ENCODE results near the gene PRKRIP1.
"Not testable (repeated sequence)": the region's sequence is repeated elsewhere in the genome, so short reads cannot be mapped to it uniquely, and the experiment has no call there.

Gene PRKRIP1

GRCh38 chr7:102392330-102392729 lies 3.8 kb upstream of the PRKRIP1 start:
- no peaks in the 10 kb centered on the region for H3K27me3 Mint-ChIP-seq
- H3K4me3 Mint-ChIP-seq = no peak overlapping the region
- H3K9me3 Mint-ChIP-seq (ENCODE audit: low read depth) = no peaks in the 10 kb centered on the region
- H3K27ac Mint-ChIP-seq = no peak overlapping the region
- H3K36me3 Mint-ChIP-seq = no peaks in the 10 kb centered on the region
- peaks cover 12% of the 10 kb centered on the region for H3K4me1 Mint-ChIP-seq (ENCODE audit: low read depth)

DNA sequence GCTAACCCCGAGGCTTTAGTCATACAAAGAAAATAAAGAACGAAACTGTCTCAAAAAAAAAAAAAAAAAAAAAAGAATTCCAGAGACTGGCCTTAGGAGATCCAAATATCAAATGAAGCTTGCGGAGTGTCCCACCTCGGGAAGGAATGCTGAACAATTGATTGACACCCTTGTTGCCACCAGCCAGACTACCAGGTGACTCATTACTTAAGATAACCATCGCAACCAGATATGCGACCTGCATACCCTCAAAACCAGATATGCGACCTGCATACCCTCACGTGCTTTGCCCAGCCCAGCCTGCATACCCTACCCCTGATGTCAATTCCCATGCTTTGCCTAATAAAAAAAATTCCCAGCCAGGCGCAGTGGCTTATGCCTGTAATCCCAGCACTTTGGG lies 2.7 kb upstream of the PRKRIP1 start:
- Mint-ChIP-seq H3K4me1 (ENCODE audit: low read depth) (peaks cover 14% of the 10 kb centered on the region), H3K27ac (no peak overlapping the region), H3K4me3 (no peak overlapping the region), H3K36me3 (no peaks in the 10 kb centered on the region), H3K27me3 (no peaks in the 10 kb centered on the region), H3K9me3 (ENCODE audit: low read depth) (no peaks in the 10 kb centered on the region)

GRCh38 chr7:102395592-102395872 lies 631 bp upstream of the PRKRIP1 start:
- Mint-ChIP-seq H3K9me3 (ENCODE audit: low read depth) (no peaks in the 10 kb centered on the region), H3K27ac (peak overlapping the region; percentile 51), H3K4me3 (peak overlapping the region; percentile 93), H3K36me3 (no peaks in the 10 kb centered on the region), H3K27me3 (no peaks in the 10 kb centered on the region), H3K4me1 (ENCODE audit: low read depth) (peaks cover 14% of the 10 kb centered on the region)

- Mint-ChIP-seq H3K4me1 (ENCODE audit: low read depth) (peaks cover 16% of the 10 kb centered on the region), H3K36me3 (peaks cover 3% of the 10 kb centered on the region), H3K4me3 (peak overlapping the region; percentile 93), H3K9me3 (ENCODE audit: low read depth) (no peaks in the 10 kb centered on the region), H3K27ac (peak overlapping the region; percentile 88), H3K27me3 (no peaks in the 10 kb centered on the region)
Measured at GRCh38 chr7:102396710-102397019, 502 bp downstream of the PRKRIP1 start.

DNA sequence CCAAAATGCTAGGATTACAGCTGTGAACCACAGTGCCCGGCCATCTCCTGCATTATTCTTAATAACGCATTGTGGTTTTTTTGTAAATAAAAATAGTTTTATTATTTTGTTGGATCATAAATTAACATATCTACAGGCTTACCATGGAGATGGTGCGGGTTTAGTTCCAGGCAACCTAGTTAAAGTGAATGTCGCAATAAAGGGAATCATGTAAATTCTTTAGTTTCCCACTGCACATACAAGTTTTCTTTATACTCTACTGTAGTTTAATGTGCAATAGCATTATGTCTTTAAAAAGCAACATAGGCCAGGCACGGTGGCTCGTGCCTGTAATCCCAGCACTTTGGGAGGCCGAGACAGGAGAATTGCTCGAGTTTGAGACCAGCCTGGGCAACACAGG lies 2.4 kb downstream of the PRKRIP1 start:
- H3K27ac Mint-ChIP-seq = no peak overlapping the region
- H3K4me3 Mint-ChIP-seq = no peak overlapping the region
- peaks cover 3% of the 10 kb centered on the region for H3K36me3 Mint-ChIP-seq
- no peaks in the 10 kb centered on the region for H3K27me3 Mint-ChIP-seq
- peaks cover 16% of the 10 kb centered on the region for H3K4me1 Mint-ChIP-seq (ENCODE audit: low read depth)
- no peaks in the 10 kb centered on the region for H3K9me3 Mint-ChIP-seq (ENCODE audit: low read depth)

DNA sequence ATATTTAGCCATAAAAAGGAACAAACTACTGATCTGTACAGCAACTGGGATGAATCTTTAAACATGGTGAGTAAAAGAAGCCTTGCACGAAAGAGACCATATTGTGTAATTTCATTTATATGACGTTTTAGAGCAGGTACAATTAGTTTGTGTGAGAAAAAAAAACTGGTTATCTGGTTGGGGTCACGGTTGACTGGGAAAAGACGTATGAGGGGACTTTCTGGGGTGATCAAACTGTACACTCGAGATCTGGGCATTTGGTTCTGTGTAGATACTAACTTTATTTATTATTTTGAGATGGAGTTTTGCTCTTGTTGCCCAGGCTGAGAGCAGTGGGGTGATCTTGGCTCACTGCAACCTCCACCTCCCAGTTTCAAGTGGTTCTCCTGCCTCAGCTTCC lies 4.2 kb downstream of the PRKRIP1 start:
- Mint-ChIP-seq H3K9me3 (ENCODE audit: low read depth) (no peaks in the 10 kb centered on the region), H3K4me3 (no peak overlapping the region), H3K27ac (no peak overlapping the region), H3K4me1 (ENCODE audit: low read depth) (peaks cover 21% of the 10 kb centered on the region), H3K36me3 (peaks cover 3% of the 10 kb centered on the region), H3K27me3 (no peaks in the 10 kb centered on the region)

GRCh38 chr7:102403563-102403962 lies 7.4 kb downstream of the PRKRIP1 start:
- Mint-ChIP-seq H3K4me1 (ENCODE audit: low read depth) (peaks cover 7% of the 10 kb centered on the region), H3K27ac (no peak overlapping the region), H3K36me3 (peaks cover 5% of the 10 kb centered on the region), H3K9me3 (ENCODE audit: low read depth) (no peaks in the 10 kb centered on the region), H3K27me3 (no peaks in the 10 kb centered on the region), H3K4me3 (no peak overlapping the region)

DNA sequence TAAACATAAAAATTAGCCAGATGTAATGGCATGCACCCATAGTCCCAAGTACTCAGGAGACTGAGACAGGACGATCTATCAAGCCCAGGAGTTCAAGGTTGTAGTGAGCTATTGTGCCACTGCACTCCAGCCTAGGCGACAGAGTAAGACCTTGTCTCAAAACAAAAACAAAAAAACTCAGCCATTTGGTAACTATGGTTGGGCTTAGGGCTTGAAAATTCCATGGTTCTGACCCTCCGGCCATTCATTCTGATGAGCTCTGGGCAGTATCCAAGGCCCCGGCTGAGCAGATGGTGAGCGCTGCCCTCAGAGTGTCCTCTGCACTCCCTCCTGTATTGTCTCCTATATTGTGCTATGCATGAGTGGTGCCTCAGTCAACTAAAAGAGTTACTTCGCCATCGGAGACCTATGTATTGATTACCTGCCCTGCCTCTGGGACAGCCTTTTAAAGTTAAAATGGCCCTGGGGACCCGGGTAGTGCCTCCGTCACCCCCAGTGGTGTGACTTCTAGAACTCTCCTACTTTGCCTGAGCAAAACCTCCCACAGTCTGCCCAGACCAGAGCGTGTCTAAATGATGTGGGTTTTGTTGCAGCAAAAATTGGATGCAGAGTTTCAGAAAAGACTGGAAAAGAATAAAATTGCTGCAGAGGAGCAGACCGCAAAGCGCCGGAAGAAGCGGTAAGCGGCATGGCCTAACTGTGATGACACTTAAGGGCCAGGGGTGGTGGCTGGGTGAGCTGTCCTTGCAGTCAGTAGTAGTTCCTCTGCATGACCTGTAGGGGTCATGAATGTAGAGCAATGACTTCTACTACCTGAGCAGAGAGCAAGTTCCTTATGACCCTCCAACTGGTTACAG lies 8.1 kb downstream of the PRKRIP1 start:
- no peak overlapping the region for H3K4me3 Mint-ChIP-seq
- H3K9me3 Mint-ChIP-seq (ENCODE audit: low read depth) = no peaks in the 10 kb centered on the region
- no peaks in the 10 kb centered on the region for H3K27me3 Mint-ChIP-seq
- H3K36me3 Mint-ChIP-seq = peaks cover 7% of the 10 kb centered on the region
- H3K4me1 Mint-ChIP-seq (ENCODE audit: low read depth) = peaks cover 7% of the 10 kb centered on the region
- H3K27ac Mint-ChIP-seq = peak overlapping the region; percentile 41

- not testable (repeated sequence) for H3K9me3 Mint-ChIP-seq (ENCODE audit: low read depth); H3K4me3 Mint-ChIP-seq; H3K27me3 Mint-ChIP-seq; H3K36me3 Mint-ChIP-seq; H3K4me1 Mint-ChIP-seq (ENCODE audit: low read depth); H3K27ac Mint-ChIP-seq
Measured at GRCh38 chr7:102404862-102405188, 8.7 kb downstream of the PRKRIP1 start.

- Mint-ChIP-seq H3K27ac (no peak overlapping the region), H3K9me3 (ENCODE audit: low read depth) (no peaks in the 10 kb centered on the region), H3K4me3 (no peak overlapping the region), H3K36me3 (peaks cover 13% of the 10 kb centered on the region), H3K4me1 (ENCODE audit: low read depth) (peaks cover 8% of the 10 kb centered on the region), H3K27me3 (no peaks in the 10 kb centered on the region)
Measured at GRCh38 chr7:102407910-102408309, 11.7 kb downstream of the PRKRIP1 start.

DNA sequence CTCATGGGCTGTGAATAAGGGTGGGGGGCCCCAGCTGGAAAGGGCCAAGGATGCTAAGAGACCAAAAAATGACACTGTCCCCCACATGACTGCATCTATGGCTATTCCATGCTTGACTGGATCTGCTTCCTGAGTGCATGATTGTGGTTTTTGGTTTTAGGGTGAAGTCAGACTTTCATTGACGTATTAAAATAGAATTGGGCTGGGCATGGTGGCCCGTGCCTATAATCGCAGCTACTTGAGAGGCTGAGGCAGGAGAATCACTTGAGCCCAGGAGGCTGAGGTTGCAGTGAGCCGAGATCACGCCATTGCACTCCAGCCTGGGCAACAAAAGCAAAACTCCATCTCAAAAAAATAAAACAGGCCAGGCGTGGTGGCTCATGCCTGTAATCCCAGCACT lies 12.4 kb downstream of the PRKRIP1 start:
- H3K9me3 Mint-ChIP-seq (ENCODE audit: low read depth); H3K27me3 Mint-ChIP-seq; H3K4me3 Mint-ChIP-seq; H3K27ac Mint-ChIP-seq: not testable (repeated sequence)
- peaks cover 10% of the 10 kb centered on the region for H3K4me1 Mint-ChIP-seq (ENCODE audit: low read depth)
- H3K36me3 Mint-ChIP-seq = peaks cover 13% of the 10 kb centered on the region

GRCh38 chr7:102409340-102409739 lies 13.2 kb downstream of the PRKRIP1 start:
- Mint-ChIP-seq H3K9me3 (ENCODE audit: low read depth) (no peaks in the 10 kb centered on the region), H3K27ac (no peak overlapping the region), H3K36me3 (peaks cover 13% of the 10 kb centered on the region), H3K4me1 (ENCODE audit: low read depth) (peaks cover 13% of the 10 kb centered on the region), H3K27me3 (no peaks in the 10 kb centered on the region), H3K4me3 (no peak overlapping the region)

GRCh38 chr7:102410123-102410522 lies 14.0 kb downstream of the PRKRIP1 start:
- Mint-ChIP-seq H3K27ac (no peak overlapping the region), H3K36me3 (peaks cover 13% of the 10 kb centered on the region)

GRCh38 chr7:102410918-102411317 lies 14.8 kb downstream of the PRKRIP1 start:
- Mint-ChIP-seq H3K27me3 (no peaks in the 10 kb centered on the region), H3K4me1 (ENCODE audit: low read depth) (peaks cover 24% of the 10 kb centered on the region), H3K27ac (no peak overlapping the region), H3K4me3 (no peak overlapping the region), H3K36me3 (peaks cover 13% of the 10 kb centered on the region), H3K9me3 (ENCODE audit: low read depth) (no peaks in the 10 kb centered on the region)

More at GRCh38 chr7:102410123-102410522, 14.0 kb downstream of the PRKRIP1 start:
- H3K4me3 Mint-ChIP-seq = no peak overlapping the region
- H3K9me3 Mint-ChIP-seq (ENCODE audit: low read depth) = no peaks in the 10 kb centered on the region
- peaks cover 16% of the 10 kb centered on the region for H3K4me1 Mint-ChIP-seq (ENCODE audit: low read depth)
- H3K27me3 Mint-ChIP-seq = no peaks in the 10 kb centered on the region

- H3K36me3 Mint-ChIP-seq = peaks cover 14% of the 10 kb centered on the region
- no peak overlapping the region for H3K4me3 Mint-ChIP-seq
- H3K4me1 Mint-ChIP-seq (ENCODE audit: low read depth) = peaks cover 40% of the 10 kb centered on the region
Measured at GRCh38 chr7:102412548-102412947, 16.4 kb downstream of the PRKRIP1 start.

GRCh38 chr7:102413091-102413490 lies 16.9 kb downstream of the PRKRIP1 start:
- Mint-ChIP-seq H3K4me3 (no peak overlapping the region), H3K27ac (peak overlapping the region; percentile 41), H3K36me3 (peaks cover 14% of the 10 kb centered on the region), H3K4me1 (ENCODE audit: low read depth) (peaks cover 44% of the 10 kb centered on the region), H3K27me3 (no peaks in the 10 kb centered on the region), H3K9me3 (ENCODE audit: low read depth) (no peaks in the 10 kb centered on the region)

More at GRCh38 chr7:102412548-102412947, 16.4 kb downstream of the PRKRIP1 start:
- H3K27me3 Mint-ChIP-seq = no peaks in the 10 kb centered on the region
- peak overlapping the region; percentile 29 for H3K27ac Mint-ChIP-seq
- H3K9me3 Mint-ChIP-seq (ENCODE audit: low read depth) = no peaks in the 10 kb centered on the region
